Measurements from ENCODE around the gene GIMAP5. TPM values are rescaled to one million over a fixed set of nuclear protein-coding genes. Genes with fewer than 3 reads are reported as not detected.

Gene GIMAP5
- total and polyA plus RNA-seq, 9 of the 15 experiments (the other 6 are each of a cell fraction or from before 2014, with no cell fraction given), result 0.35 TPM; not detected in 8

GRCh38 chr7:150742286-150742968, 5.2 kb downstream of the GIMAP5 start (continued):
- TF ChIP-seq FOXJ2 (tag; IDR thresholded peaks at IDR 0.05), result no peak

- ATAC-seq (no peak), FAIRE-seq (no peak), DNase-seq (ENCODE audit: extremely low read depth in 1 of 4, low spot score in 3 of 4) (no peak)
- Histone ChIP-seq H3K4me1 (replicated peaks in 1 of 2; ENCODE audit: control insufficient read depth in 2 of 2, insufficient read depth in 2 of 2, low read length in 2 of 2) (no peaks in the 10 kb centered on the region), H4K20me1 (replicated peaks; ENCODE audit: control insufficient read depth, insufficient read depth, low read length) (peaks cover 5% of the 10 kb centered on the region; the same call in 1 of the 2 replicates), H3K9ac (ENCODE audit: insufficient read depth in 1 of 2, low read depth in 2 of 2, low read length in 2 of 2) (no peak overlapping the region), H2AFZ (ENCODE audit: low read depth, low read length) (no peak overlapping the region), H3K4me3 (no peak overlapping the region), H3K79me2 (ENCODE audit: control insufficient read depth, insufficient read depth, low read length) (no peaks in the 10 kb centered on the region), H3K27ac (ENCODE audit: extremely low read depth, low read depth, low read length) (no peak overlapping the region), H3K36me3 (ENCODE audit: control insufficient read depth, insufficient read depth, low read length) (no peaks in the 10 kb centered on the region), H3K4me2 (ENCODE audit: insufficient read depth, low read length) (no peak overlapping the region), H3K27me3 (ENCODE audit: control insufficient read depth in 2 of 2, insufficient read depth in 2 of 2, low read length in 2 of 2) (peaks cover 17 to 40% of the 10 kb centered on the region in 2 experiments; a peak in 4 of 5 replicates), H3K9me1 (ENCODE audit: control insufficient read depth, insufficient read depth, low read length) (no peaks in the 10 kb centered on the region), H3K9me3 (replicated peaks; ENCODE audit: control insufficient read depth, insufficient read depth, low read depth, low read length) (no peaks in the 10 kb centered on the region)
- CTCF ChIA-PET (ENCODE audit: low intra/inter-chr PET ratio), result no interaction called here
- BruUV-seq (replicated peaks), result no TSS peak
- POLR2A ChIA-PET, result interaction anchor here (0.6 to 1.1 kb wide), 2 partner anchors 10 to 108 kb away, joined by 3 read pairs; partner anchors contain the start of gene AOC1
- intact Hi-C loops (cut with micrococcal nuclease) (no loop called here), in situ Hi-C loops (cut with MboI) (no loop called here)
- 0% methylated on average over 8 of the region's 8 CpGs for WGBS (ENCODE audit: insufficient coverage, low coverage, missing lambda C conversion rate)
- TF ChIP-seq BCOR (IDR thresholded peaks at IDR 0.05), result no peak
- no peak for TF ChIP-seq TCF7 (IDR thresholded peaks at IDR 0.05; ENCODE audit: borderline replicate concordance)
- TF ChIP-seq ZNF766 (CRISPR knock-in tag; conservative IDR thresholded peaks at IDR 0.05), result no peak
- no peak for TF ChIP-seq ZC3H4 (CRISPR knock-in tag; IDR thresholded peaks at IDR 0.05; ENCODE audit: borderline replicate concordance)
- TF ChIP-seq CHD2 (IDR thresholded peaks at IDR 0.05; ENCODE audit: low read depth, low read length), result no peak
- no peak for TF ChIP-seq ZNF347 (CRISPR knock-in tag; IDR thresholded peaks at IDR 0.05; ENCODE audit: low read depth)
- no peak for TF ChIP-seq ZFP30 (CRISPR knock-in tag; IDR thresholded peaks at IDR 0.05; ENCODE audit: borderline replicate concordance)
- no peak for TF ChIP-seq DLX4 (CRISPR knock-in tag; IDR thresholded peaks at IDR 0.05)
- TF ChIP-seq WHSC1 (IDR thresholded peaks at IDR 0.05; ENCODE audit: low read length), result no peak
- no peak for TF ChIP-seq MECOM (CRISPR knock-in tag; IDR thresholded peaks at IDR 0.05)
- no peak for TF ChIP-seq CC2D1A (IDR thresholded peaks at IDR 0.05)
- no peak for TF ChIP-seq POLR2B (IDR thresholded peaks at IDR 0.05; ENCODE audit: low read depth, partially characterized antibody)
- TF ChIP-seq ATF7 (IDR thresholded peaks at IDR 0.05), result no peak
- no peak for TF ChIP-seq POLR2G (IDR thresholded peaks at IDR 0.05; ENCODE audit: low read depth, low read length)
- no peak for TF ChIP-seq MCM2 (IDR thresholded peaks at IDR 0.05; ENCODE audit: low read depth)
- TF ChIP-seq ZNF23 (CRISPR knock-in tag; IDR thresholded peaks at IDR 0.05), result no peak
- no peak for TF ChIP-seq XRCC3 (IDR thresholded peaks at IDR 0.05)
- no peak for TF ChIP-seq THAP12 (CRISPR knock-in tag; IDR thresholded peaks at IDR 0.05)
Observed at GRCh38 chr7:150744041-150744656, 6.9 kb downstream of the GIMAP5 start.

All from K562 (cell line).